ENCODE results near the gene CCDC194. TPM values are rescaled to one million over a fixed set of nuclear protein-coding genes. Genes with fewer than 3 reads are reported as not detected.

The CCDC194 gene
- total and polyA plus RNA-seq, 2 of the 13 experiments (the other 11 are each of a cell fraction or from before 2014, with no cell fraction given): 0.13 to 0.21 TPM

GRCh38 chr19:17346109-17346671, 47.8 kb downstream of the CCDC194 start (continued):
- TF ChIP-seq, protein P1, sequence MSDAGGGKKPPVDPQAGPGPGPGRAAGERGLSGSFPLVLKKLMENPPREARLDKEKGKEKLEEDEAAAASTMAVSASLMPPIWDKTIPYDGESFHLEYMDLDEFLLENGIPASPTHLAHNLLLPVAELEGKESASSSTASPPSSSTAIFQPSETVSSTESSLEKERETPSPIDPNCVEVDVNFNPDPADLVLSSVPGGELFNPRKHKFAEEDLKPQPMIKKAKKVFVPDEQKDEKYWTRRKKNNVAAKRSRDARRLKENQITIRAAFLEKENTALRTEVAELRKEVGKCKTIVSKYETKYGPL (CRISPR knock-in tag; IDR thresholded peaks at IDR 0.05): no peak
- TF ChIP-seq CBX5 (CRISPR knock-in tag; IDR thresholded peaks at IDR 0.05; ENCODE audit: borderline replicate concordance): peak; percentile 29; the same call in 1 of the 2 replicates
- no peak for TF ChIP-seq CBX2 (IDR thresholded peaks at IDR 0.05; ENCODE audit: low read depth, low read length)
- no peak for TF ChIP-seq CBX2 (CRISPR knock-in tag; IDR thresholded peaks at IDR 0.05; ENCODE audit: low read depth)
- TF ChIP-seq PBX3 (CRISPR knock-in tag; IDR thresholded peaks at IDR 0.05; ENCODE audit: borderline replicate concordance): no peak
- TF ChIP-seq MEIS1 (CRISPR knock-in tag; IDR thresholded peaks at IDR 0.05; ENCODE audit: borderline replicate concordance): no peak
- no peak for TF ChIP-seq ZNF670 (CRISPR knock-in tag; IDR thresholded peaks at IDR 0.05; ENCODE audit: borderline replicate concordance)
- no peak for TF ChIP-seq HINFP (CRISPR knock-in tag; IDR thresholded peaks at IDR 0.05; ENCODE audit: low read depth)
- TF ChIP-seq FOXO1 (CRISPR knock-in tag; IDR thresholded peaks at IDR 0.05): 0 out of 2 replicates have a peak, but pooled peaks have one; percentile 56
- no peak for TF ChIP-seq ZNF12 (CRISPR knock-in tag; IDR thresholded peaks at IDR 0.05)
- TF ChIP-seq LRRFIP1 (CRISPR knock-in tag; conservative IDR thresholded peaks at IDR 0.05): no peak
- no peak for TF ChIP-seq ZIK1 (CRISPR knock-in tag; IDR thresholded peaks at IDR 0.05; ENCODE audit: borderline replicate concordance, low read depth)
- TF ChIP-seq, protein P2, sequence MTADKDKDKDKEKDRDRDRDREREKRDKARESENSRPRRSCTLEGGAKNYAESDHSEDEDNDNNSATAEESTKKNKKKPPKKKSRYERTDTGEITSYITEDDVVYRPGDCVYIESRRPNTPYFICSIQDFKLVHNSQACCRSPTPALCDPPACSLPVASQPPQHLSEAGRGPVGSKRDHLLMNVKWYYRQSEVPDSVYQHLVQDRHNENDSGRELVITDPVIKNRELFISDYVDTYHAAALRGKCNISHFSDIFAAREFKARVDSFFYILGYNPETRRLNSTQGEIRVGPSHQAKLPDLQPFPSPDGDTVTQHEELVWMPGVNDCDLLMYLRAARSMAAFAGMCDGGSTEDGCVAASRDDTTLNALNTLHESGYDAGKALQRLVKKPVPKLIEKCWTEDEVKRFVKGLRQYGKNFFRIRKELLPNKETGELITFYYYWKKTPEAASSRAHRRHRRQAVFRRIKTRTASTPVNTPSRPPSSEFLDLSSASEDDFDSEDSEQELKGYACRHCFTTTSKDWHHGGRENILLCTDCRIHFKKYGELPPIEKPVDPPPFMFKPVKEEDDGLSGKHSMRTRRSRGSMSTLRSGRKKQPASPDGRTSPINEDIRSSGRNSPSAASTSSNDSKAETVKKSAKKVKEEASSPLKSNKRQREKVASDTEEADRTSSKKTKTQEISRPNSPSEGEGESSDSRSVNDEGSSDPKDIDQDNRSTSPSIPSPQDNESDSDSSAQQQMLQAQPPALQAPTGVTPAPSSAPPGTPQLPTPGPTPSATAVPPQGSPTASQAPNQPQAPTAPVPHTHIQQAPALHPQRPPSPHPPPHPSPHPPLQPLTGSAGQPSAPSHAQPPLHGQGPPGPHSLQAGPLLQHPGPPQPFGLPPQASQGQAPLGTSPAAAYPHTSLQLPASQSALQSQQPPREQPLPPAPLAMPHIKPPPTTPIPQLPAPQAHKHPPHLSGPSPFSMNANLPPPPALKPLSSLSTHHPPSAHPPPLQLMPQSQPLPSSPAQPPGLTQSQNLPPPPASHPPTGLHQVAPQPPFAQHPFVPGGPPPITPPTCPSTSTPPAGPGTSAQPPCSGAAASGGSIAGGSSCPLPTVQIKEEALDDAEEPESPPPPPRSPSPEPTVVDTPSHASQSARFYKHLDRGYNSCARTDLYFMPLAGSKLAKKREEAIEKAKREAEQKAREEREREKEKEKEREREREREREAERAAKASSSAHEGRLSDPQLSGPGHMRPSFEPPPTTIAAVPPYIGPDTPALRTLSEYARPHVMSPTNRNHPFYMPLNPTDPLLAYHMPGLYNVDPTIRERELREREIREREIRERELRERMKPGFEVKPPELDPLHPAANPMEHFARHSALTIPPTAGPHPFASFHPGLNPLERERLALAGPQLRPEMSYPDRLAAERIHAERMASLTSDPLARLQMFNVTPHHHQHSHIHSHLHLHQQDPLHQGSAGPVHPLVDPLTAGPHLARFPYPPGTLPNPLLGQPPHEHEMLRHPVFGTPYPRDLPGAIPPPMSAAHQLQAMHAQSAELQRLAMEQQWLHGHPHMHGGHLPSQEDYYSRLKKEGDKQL (CRISPR knock-in tag; IDR thresholded peaks at IDR 0.05; ENCODE audit: low read depth): no peak
- no peak for TF ChIP-seq ZNF567 (CRISPR knock-in tag; IDR thresholded peaks at IDR 0.05; ENCODE audit: borderline replicate concordance)
- no peak for TF ChIP-seq ZNF33A (CRISPR knock-in tag; IDR thresholded peaks at IDR 0.05; ENCODE audit: borderline replicate concordance)
- no peak for TF ChIP-seq JUN (CRISPR knock-in tag; IDR thresholded peaks at IDR 0.05)
